Dedifferentiated amniotic fluid mesenchymal stem cell (primary cell): ENCODE results near the gene SRGAP1.
"Not testable (repeated sequence)": the region's sequence is repeated elsewhere in the genome, so short reads cannot be mapped to it uniquely, and the experiment has no call there.

Experiments used
- DNase-seq: peaks from one replicate; pipeline ENCODE4 v3.0.0-alpha.2; 2016; ENCODE audit errors: extremely low spot score

SRGAP1 gene

GRCh38 chr12:63869656-63870055 is 25.2 kb downstream of the SRGAP1 start:
- DNase-seq: no peak

- no peak for DNase-seq
These were observed 26.3 kb downstream of the SRGAP1 start for GRCh38 chr12:63870838-63871237.

GRCh38 chr12:63874897-63875480 is 30.5 kb downstream of the SRGAP1 start:
- no peak for DNase-seq

GRCh38 chr12:63875703-63876102 is 31.2 kb downstream of the SRGAP1 start:
- peak; percentile 17 for DNase-seq

- DNase-seq: no peak
These were observed 32.5 kb downstream of the SRGAP1 start for GRCh38 chr12:63876980-63877379.

GRCh38 chr12:63877693-63878092 is 33.2 kb downstream of the SRGAP1 start:
- no peak for DNase-seq

- DNase-seq: not testable (repeated sequence)
These were observed 35.7 kb downstream of the SRGAP1 start for GRCh38 chr12:63880235-63880634.

GRCh38 chr12:63880742-63881263 is 36.3 kb downstream of the SRGAP1 start:
- DNase-seq: no peak

- DNase-seq: peak; percentile 22
These were observed 38.3 kb downstream of the SRGAP1 start for GRCh38 chr12:63882844-63883243.

GRCh38 chr12:63885401-63885800 is 40.9 kb downstream of the SRGAP1 start:
- no peak for DNase-seq

- DNase-seq: no peak
These were observed 44.6 kb downstream of the SRGAP1 start for GRCh38 chr12:63888908-63889635.

GRCh38 chr12:63889721-63890509 is 45.4 kb downstream of the SRGAP1 start:
- no peak for DNase-seq

GRCh38 chr12:63893170-63893569 is 48.7 kb downstream of the SRGAP1 start:
- no peak for DNase-seq

- DNase-seq: no peak
These were observed 49.6 kb downstream of the SRGAP1 start for GRCh38 chr12:63894132-63894531.

GRCh38 chr12:63895841-63896240 is 51.3 kb downstream of the SRGAP1 start:
- no peak for DNase-seq

- no peak for DNase-seq
These were observed 53.4 kb downstream of the SRGAP1 start for GRCh38 chr12:63897931-63898330.

GRCh38 chr12:63898764-63899337 is 54.4 kb downstream of the SRGAP1 start:
- DNase-seq: no peak

- DNase-seq: no peak
These were observed 54.9 kb downstream of the SRGAP1 start for GRCh38 chr12:63899396-63899795.

GRCh38 chr12:63900922-63901793 is 56.7 kb downstream of the SRGAP1 start:
- no peak for DNase-seq

GRCh38 chr12:63904653-63905052 is 60.2 kb downstream of the SRGAP1 start:
- DNase-seq: no peak

GRCh38 chr12:63905544-63905943 is 61.0 kb downstream of the SRGAP1 start:
- no peak for DNase-seq
